Ovary (tissue), 9 donors: ENCODE data around the gene PMPCA. TPM values are rescaled to one million over a fixed set of nuclear protein-coding genes. Genes with fewer than 3 reads are reported as not detected.

ENCODE experiments used
- DNase-seq, 5 donors: peaks; one replicate each; pipeline ENCODE4 v3.0.0-alpha.2; 2019 to 2020
- H3K27ac ChIP-seq, 2 donors: fragments of 200-600 bp; one replicate each; pipeline versions ENCODE4 v1.5.1 to v1.8.0; 2019 to 2022
- H3K27me3 ChIP-seq: fragments of 200-600 bp; one replicate; pipeline ENCODE4 v1.8.0; 2022
- H3K36me3 ChIP-seq: fragments of 200-600 bp; sonication (generic); one replicate; pipeline ENCODE4 v1.5.1; 2019
- H3K4me1 ChIP-seq: one replicate; pipeline ENCODE4 v1.8.1; 2013; ENCODE audit warnings: mild to moderate bottlenecking, moderate library complexity; ENCODE audit not compliant: insufficient read depth
- H3K4me3 ChIP-seq: fragments of 200-600 bp; sonication (generic); one replicate; pipeline ENCODE4 v1.5.1; 2017
- H3K9me3 ChIP-seq, 2 donors: fragments of 200-600 bp in 1 of 2; sonication (generic) in 1 of 2; one replicate each; pipeline versions ENCODE4 v1.5.1 to v1.8.1; 2013 to 2019; ENCODE audit warnings: mild to moderate bottlenecking in 1 of 2, moderate library complexity in 1 of 2
- EP300 ChIP-seq: sonication (generic); formaldehyde crosslinking; IDR thresholded peaks from one replicate; pipeline ENCODE4 v1.6.1; 2017; ENCODE audit warnings: antibody characterized with exemption
- POLR2A ChIP-seq: fragments of 450-650 bp; IDR thresholded peaks from one replicate; pipeline ENCODE4 v1.6.1; 2017; ENCODE audit warnings: antibody characterized with exemption, mild to moderate bottlenecking, moderate library complexity
- WGBS, 3 donors: extraction: QIAGEN DNeasy Blood & Tissue Kit in 1 of 3; methylation state at CpG; one replicate each; pipeline versions ENCODE4 v1.1.5 to v1.1.7; 2013 to 2017; 5-methylcytosine and 5-hydroxymethylcytosine counted together
- intact Hi-C, 4 donors: fragments of 100-400 bp; cut with DNase I; formaldehyde crosslinking; loops; one replicate each; pipeline versions ENCODE4 v1.11.0 to v1.15.1; 2022 to 2023
- polyA plus RNA-seq, 2 donors: library from polyadenylated mRNA; stranded (reverse); fragments of 200-250 nt in 1 of 2; fragments of 350-450 nt in 1 of 2; fragmentation: Illumina TruSeq in 1 of 2; extraction: RNeasy Lipid Tissue Mini Kit (QIAGEN cat#74804) in 1 of 2; gene quantifications; one replicate each; pipeline ENCODE4 v1.2.3, GENCODE V29; 2013 to 2014
- total RNA-seq, 7 donors: library from RNA; depleted of rRNA in 2 of 7; stranded (reverse); fragments of >200 nt in 2 of 7; fragmentation: NEBNext Ultra II Directional in 3 of 7; extraction: Animal tissue kit (Norgen Biotek cat#: 25700) in 3 of 7; gene quantifications; one replicate each; pipeline versions ENCODE4 v1.1.0 to v1.2.4, GENCODE V29; 2016 to 2023
- TF ChIP-seq, protein P1 (sequence below), 3 donors: fragments of 450-650 bp in 2 of 3; fragments of 200-600 bp in 1 of 3; IDR thresholded peaks; one replicate each; pipeline versions ENCODE4 v1.5.1 to v1.8.0; 2016 to 2022; ENCODE audit warnings: antibody characterized with exemption in 3 of 3, mild to moderate bottlenecking in 1 of 3
- donor health status: DM: no; HTN: no; CAD: no; lungs with moderate emphysema.
- donor health status: DM: no; HTN: no; CAD: no.
- donor health status: Bipolar disorder and iron deficiency.
- donor health status: DM: yes; HTN: yes; CAD: no.
- donor health status: DM: no; HTN: no; CAD: no.
- donor health status: DM: yes; HTN: yes; CAD: no.

PMPCA gene
- total and polyA plus RNA-seq, 9 donors = 18.7 to 82.4 (median 40.1) TPM

DNA sequence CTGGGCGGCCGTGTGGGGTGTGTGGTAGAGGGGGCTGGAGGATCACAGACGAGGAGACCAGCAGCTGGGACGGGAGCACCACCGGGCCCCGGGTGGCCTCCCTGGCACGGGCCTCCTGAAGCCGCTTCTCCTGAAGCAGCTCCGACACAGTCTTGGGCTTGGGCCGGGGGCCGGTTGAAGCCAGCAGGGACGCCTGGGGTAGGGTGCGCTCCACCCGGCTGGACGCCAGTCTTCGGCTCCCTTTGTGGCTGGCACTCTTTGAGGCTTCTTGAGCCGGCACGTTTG is 31.5 kb upstream of the PMPCA start:
- Histone ChIP-seq H3K4me1 (no peaks in the 10 kb centered on the region), H3K36me3 (no peaks in the 10 kb centered on the region), H3K27me3 (no peaks in the 10 kb centered on the region), H3K9me3 (no peaks in the 10 kb centered on the region), H3K27ac (no peak overlapping the region), H3K4me3 (no peak overlapping the region)
- TF ChIP-seq POLR2A = no peak
- TF ChIP-seq, protein P1, sequence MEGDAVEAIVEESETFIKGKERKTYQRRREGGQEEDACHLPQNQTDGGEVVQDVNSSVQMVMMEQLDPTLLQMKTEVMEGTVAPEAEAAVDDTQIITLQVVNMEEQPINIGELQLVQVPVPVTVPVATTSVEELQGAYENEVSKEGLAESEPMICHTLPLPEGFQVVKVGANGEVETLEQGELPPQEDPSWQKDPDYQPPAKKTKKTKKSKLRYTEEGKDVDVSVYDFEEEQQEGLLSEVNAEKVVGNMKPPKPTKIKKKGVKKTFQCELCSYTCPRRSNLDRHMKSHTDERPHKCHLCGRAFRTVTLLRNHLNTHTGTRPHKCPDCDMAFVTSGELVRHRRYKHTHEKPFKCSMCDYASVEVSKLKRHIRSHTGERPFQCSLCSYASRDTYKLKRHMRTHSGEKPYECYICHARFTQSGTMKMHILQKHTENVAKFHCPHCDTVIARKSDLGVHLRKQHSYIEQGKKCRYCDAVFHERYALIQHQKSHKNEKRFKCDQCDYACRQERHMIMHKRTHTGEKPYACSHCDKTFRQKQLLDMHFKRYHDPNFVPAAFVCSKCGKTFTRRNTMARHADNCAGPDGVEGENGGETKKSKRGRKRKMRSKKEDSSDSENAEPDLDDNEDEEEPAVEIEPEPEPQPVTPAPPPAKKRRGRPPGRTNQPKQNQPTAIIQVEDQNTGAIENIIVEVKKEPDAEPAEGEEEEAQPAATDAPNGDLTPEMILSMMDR (IDR thresholded peaks at IDR 0.05) = no peak
- no peak for TF ChIP-seq EP300
- no peak for DNase-seq
- intact Hi-C loops = no loop called here
- 83 to 85% (median 83%) methylated on average over 17 to 18 of the region's 18 CpGs for WGBS, 3 donors

GRCh38 chr9:136379401-136379800 is 31.1 kb upstream of the PMPCA start:
- Histone ChIP-seq H3K4me1 (no peaks in the 10 kb centered on the region), H3K27me3 (no peaks in the 10 kb centered on the region), H3K9me3 (no peaks in the 10 kb centered on the region), H3K36me3 (no peaks in the 10 kb centered on the region), H3K27ac (no peak overlapping the region), H3K4me3 (no peak overlapping the region)
- no peak for TF ChIP-seq POLR2A
- TF ChIP-seq EP300 = no peak
- WGBS, 3 donors = 88 to 95% (median 93%) methylated on average over 10 to 11 of the region's 11 CpGs
- DNase-seq = no peak
- intact Hi-C loops = no loop called here

DNA sequence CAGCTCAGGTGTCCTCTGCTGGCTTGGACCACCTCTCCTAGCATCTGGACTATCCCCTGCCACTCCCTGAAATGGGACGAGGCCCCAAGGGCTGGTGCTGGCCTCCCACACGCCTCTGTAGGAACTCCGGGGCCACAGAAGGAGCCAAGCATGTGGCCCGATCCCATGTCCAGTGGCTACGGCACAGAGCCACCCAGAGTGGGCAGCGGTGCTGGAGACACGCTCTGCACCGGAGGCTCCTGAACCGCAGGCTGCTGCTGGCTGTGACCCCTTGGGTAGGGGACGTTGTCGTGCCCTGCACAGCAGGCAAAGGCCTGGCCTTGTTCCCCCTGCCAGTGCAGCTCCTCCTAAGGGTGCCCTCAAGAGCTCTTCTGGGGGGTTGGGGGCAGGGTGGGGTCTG is 30.6 kb upstream of the PMPCA start:
- 67 to 84% (median 81%) methylated on average over 9 to 11 of the region's 11 CpGs for WGBS, 3 donors
- H3K27me3 ChIP-seq = no peaks in the 10 kb centered on the region
- H3K9me3 ChIP-seq = no peaks in the 10 kb centered on the region
- no peaks in the 10 kb centered on the region for H3K36me3 ChIP-seq
- no peak for DNase-seq
- no peaks in the 10 kb centered on the region for H3K4me1 ChIP-seq
- H3K27ac ChIP-seq = no peak overlapping the region
- intact Hi-C loops = loop anchor here in 1 of 4 donors (10.0 kb wide), 1 partner anchor 235 kb away; no protein-coding TSS in a partner anchor
- TF ChIP-seq EP300 (no peak), POLR2A (no peak)
- TF ChIP-seq, protein P1 (IDR thresholded peaks at IDR 0.05) = no peak
- H3K4me3 ChIP-seq = no peak overlapping the region

DNA sequence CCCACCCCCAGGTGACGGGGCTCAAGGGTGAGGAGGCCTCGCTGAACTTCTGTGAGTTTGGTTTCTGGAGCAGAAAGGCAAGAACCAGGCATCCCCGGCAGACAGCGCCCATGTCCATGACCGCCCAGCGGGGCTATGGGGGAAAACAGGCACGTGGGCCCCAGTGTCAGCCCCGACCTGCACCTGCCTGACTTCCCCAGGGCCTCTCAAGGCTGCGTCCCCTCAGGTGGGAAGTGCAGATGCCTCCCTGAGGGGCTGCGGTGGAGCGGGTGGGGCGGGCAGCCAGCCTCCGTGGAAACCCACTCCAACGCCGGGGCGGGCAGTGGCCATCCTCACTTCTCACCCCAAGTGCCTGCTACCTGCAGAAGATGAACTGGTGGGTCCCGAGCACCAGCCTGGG is 30.1 kb upstream of the PMPCA start:
- TF ChIP-seq, protein P1 (IDR thresholded peaks at IDR 0.05) = no peak
- TF ChIP-seq EP300 = no peak
- TF ChIP-seq POLR2A = no peak
- WGBS, 3 donors = 92 to 93% (median 92%) methylated on average over 17 of the region's 17 CpGs
- H3K36me3 ChIP-seq = no peaks in the 10 kb centered on the region

GRCh38 chr9:136381311-136381710 is 29.1 kb upstream of the PMPCA start:
- TF ChIP-seq, protein P1 (IDR thresholded peaks at IDR 0.05) = no peak
- TF ChIP-seq EP300 (no peak), POLR2A (no peak)
- no peak for DNase-seq
- Histone ChIP-seq H3K27me3 (no peaks in the 10 kb centered on the region), H3K4me1 (no peaks in the 10 kb centered on the region), H3K9me3 (no peaks in the 10 kb centered on the region), H3K36me3 (no peaks in the 10 kb centered on the region), H3K27ac (no peak overlapping the region), H3K4me3 (no peak overlapping the region)
- 55 to 63% (median 56%) methylated on average over 9 of the region's 9 CpGs for WGBS, 3 donors
- intact Hi-C loops = loop anchor here in 1 of 4 donors (10.0 kb wide), 1 partner anchor 237 kb away; no protein-coding TSS in a partner anchor

More for the DNA sequence above, 30.1 kb upstream of the PMPCA start:
- Histone ChIP-seq H3K27me3 (no peaks in the 10 kb centered on the region), H3K9me3 (no peaks in the 10 kb centered on the region), H3K27ac (no peak overlapping the region), H3K4me3 (no peak overlapping the region), H3K4me1 (no peaks in the 10 kb centered on the region)
- intact Hi-C loops = loop anchor here in 1 of 4 donors (10.0 kb wide), 1 partner anchor 236 kb away; no protein-coding TSS in a partner anchor
- no peak for DNase-seq
